Measurements from ENCODE around the gene KCNF1. TPM values are rescaled to one million over a fixed set of nuclear protein-coding genes. Genes with fewer than 3 reads are reported as not detected.

The KCNF1 gene
- total and polyA plus RNA-seq, 9 donors = 0.11 to 0.30 (median 0.14) TPM; not detected in 5

GRCh38 chr2:10871978-10872377, 39.8 kb upstream of the KCNF1 start:
- Histone ChIP-seq H3K27me3 (no peaks in the 10 kb centered on the region), H3K36me3 (no peaks in the 10 kb centered on the region), H3K4me3 (no peak overlapping the region), H3K27ac (no peak overlapping the region), H3K9me3 (no peaks in the 10 kb centered on the region), H3K4me1 (ENCODE audit: insufficient read depth) (no peaks in the 10 kb centered on the region)
- TF ChIP-seq EP300 (IDR thresholded peaks at IDR 0.05) = no peak
- no peak for TF ChIP-seq POLR2A (IDR thresholded peaks at IDR 0.05)
- TF ChIP-seq CTCF (IDR thresholded peaks at IDR 0.05) = no peak
- intact Hi-C loops (cut with DNase I) = no loop called here
- 95 to 100% (median 97%) methylated on average over 1 of the region's 1 CpG for WGBS, 3 donors
- DNase-seq = no peak

GRCh38 chr2:10873171-10873570, 38.6 kb upstream of the KCNF1 start:
- intact Hi-C loops (cut with DNase I) = no loop called here
- TF ChIP-seq EP300 (IDR thresholded peaks at IDR 0.05) (no peak), POLR2A (IDR thresholded peaks at IDR 0.05) (no peak), CTCF (IDR thresholded peaks at IDR 0.05) (no peak)
- Histone ChIP-seq H3K9me3 (no peaks in the 10 kb centered on the region), H3K27me3 (no peaks in the 10 kb centered on the region), H3K36me3 (no peaks in the 10 kb centered on the region), H3K27ac (no peak overlapping the region), H3K4me1 (ENCODE audit: insufficient read depth) (no peaks in the 10 kb centered on the region), H3K4me3 (no peak overlapping the region)
- WGBS, 3 donors = 75 to 77% (median 76%) methylated on average over 3 of the region's 3 CpGs
- DNase-seq = no peak

- no peaks in the 10 kb centered on the region for H3K9me3 ChIP-seq
- no peaks in the 10 kb centered on the region for H3K4me1 ChIP-seq (ENCODE audit: insufficient read depth)
- no peak overlapping the region for H3K27ac ChIP-seq
- no peak overlapping the region for H3K4me3 ChIP-seq
- TF ChIP-seq EP300 (IDR thresholded peaks at IDR 0.05) (no peak), POLR2A (IDR thresholded peaks at IDR 0.05) (no peak), CTCF (IDR thresholded peaks at IDR 0.05) (no peak)
- H3K36me3 ChIP-seq = no peaks in the 10 kb centered on the region
- no peak for DNase-seq
- 62 to 75% (median 68%) methylated on average over 9 of the region's 9 CpGs for WGBS, 3 donors
- no peaks in the 10 kb centered on the region for H3K27me3 ChIP-seq
- intact Hi-C loops (cut with DNase I) = no loop called here
Observed at GRCh38 chr2:10873790-10874437, 37.8 kb upstream of the KCNF1 start.

- Histone ChIP-seq H3K36me3 (no peaks in the 10 kb centered on the region), H3K27me3 (no peaks in the 10 kb centered on the region), H3K4me3 (no peak overlapping the region), H3K27ac (no peak overlapping the region), H3K9me3 (no peaks in the 10 kb centered on the region), H3K4me1 (ENCODE audit: insufficient read depth) (no peaks in the 10 kb centered on the region)
- TF ChIP-seq EP300 (IDR thresholded peaks at IDR 0.05) (no peak), CTCF (IDR thresholded peaks at IDR 0.05) (no peak), POLR2A (IDR thresholded peaks at IDR 0.05) (no peak)
- no peak for DNase-seq
- intact Hi-C loops (cut with DNase I) = no loop called here
- WGBS, 3 donors = 70 to 76% (median 75%) methylated on average over 3 of the region's 3 CpGs
Observed at GRCh38 chr2:10875126-10875525, 36.6 kb upstream of the KCNF1 start.
